H9 (cell line): Measurements from ENCODE around the gene HNF4A. TPM values are rescaled to one million over a fixed set of nuclear protein-coding genes. Genes with fewer than 3 reads are reported as not detected.

Experiments
- DNase-seq: peaks from one replicate; pipeline ENCODE4 v3.0.0-alpha.2; 2017
- H2AFZ ChIP-seq: one replicate; pipeline ENCODE4 v1.6.1; 2013; ENCODE audit warnings: mild to moderate bottlenecking, low read length, control low read depth, moderate library complexity
- H2AK5ac ChIP-seq: 2 replicates; pipeline ENCODE4 v1.6.1; 2013; ENCODE audit warnings: low read length, control low read depth, mixed read lengths; ENCODE audit not compliant: insufficient read length
- H2BK120ac ChIP-seq: one replicate; pipeline ENCODE4 v1.6.1; 2013; ENCODE audit warnings: low read depth, mild to moderate bottlenecking, low read length, control low read depth, inconsistent platforms; ENCODE audit not compliant: poor library complexity, severe bottlenecking
- H2BK12ac ChIP-seq: 2 replicates; pipeline ENCODE4 v1.6.1; 2013; ENCODE audit warnings: low read length, control low read depth, mixed read lengths, low read depth; ENCODE audit not compliant: insufficient read length
- H2BK15ac ChIP-seq: 2 replicates; pipeline ENCODE4 v1.6.1; 2013; ENCODE audit warnings: low read depth, low read length, control low read depth
- H2BK20ac ChIP-seq: one replicate; pipeline ENCODE4 v1.6.1; 2013; ENCODE audit warnings: low read depth, mild to moderate bottlenecking, low read length, control low read depth, inconsistent platforms; ENCODE audit not compliant: poor library complexity, severe bottlenecking
- H2BK5ac ChIP-seq: 2 replicates; pipeline ENCODE4 v1.6.1; 2013; ENCODE audit warnings: low read length, control low read depth, mixed read lengths; ENCODE audit not compliant: insufficient read length
- H3K14ac ChIP-seq: 2 replicates; pipeline ENCODE4 v1.6.1; 2013; ENCODE audit warnings: low read length, control low read depth; ENCODE audit not compliant: insufficient read depth
- H3K18ac ChIP-seq: 2 replicates; pipeline ENCODE4 v1.6.1; 2013; ENCODE audit warnings: low read depth, mild to moderate bottlenecking, mixed read lengths, low read length, control low read depth; ENCODE audit not compliant: insufficient read length
- H3K23ac ChIP-seq: 2 replicates; pipeline ENCODE4 v1.6.1; 2013; ENCODE audit warnings: low read length, control low read depth, mixed read lengths, low read depth; ENCODE audit not compliant: insufficient read length
- H3K23me2 ChIP-seq: 2 replicates; pipeline ENCODE4 v1.6.1; 2013; ENCODE audit warnings: low read depth, mild to moderate bottlenecking, mixed read lengths, low read length, control low read depth; ENCODE audit not compliant: insufficient read length, poor library complexity, severe bottlenecking
- H3K27ac ChIP-seq: 2 replicates; pipeline ENCODE4 v1.5.1; 2013; ENCODE audit warnings: low read length, control low read depth, mixed read lengths, low read depth; ENCODE audit not compliant: insufficient read length
- H3K27me3 ChIP-seq: 2 replicates; pipeline ENCODE4 v1.6.1; 2013; ENCODE audit warnings: low read length, control low read depth, inconsistent platforms; ENCODE audit not compliant: insufficient read depth
- H3K4ac ChIP-seq: 2 replicates; pipeline ENCODE4 v1.6.1; 2013; ENCODE audit warnings: low read depth, mild to moderate bottlenecking, control low read depth, inconsistent platforms, low read length, moderate library complexity
- H3K4me1 ChIP-seq: 2 replicates; pipeline ENCODE4 v1.6.1; 2013; ENCODE audit warnings: low read length, control low read depth, inconsistent platforms; ENCODE audit not compliant: insufficient read depth
- H3K4me2 ChIP-seq: 2 replicates; pipeline ENCODE4 v1.6.1; 2013; ENCODE audit warnings: low read length, control low read depth, mixed read lengths; ENCODE audit not compliant: insufficient read length, insufficient read depth
- H3K56ac ChIP-seq: 2 replicates; pipeline ENCODE4 v1.6.1; 2013; ENCODE audit warnings: low read depth, mild to moderate bottlenecking, mixed read lengths, low read length, control low read depth; ENCODE audit not compliant: insufficient read length
- H3K79me1 ChIP-seq: 2 replicates; pipeline ENCODE4 v1.6.1; 2013; ENCODE audit warnings: low read depth, mild to moderate bottlenecking, moderate library complexity, low read length, control low read depth, inconsistent platforms; ENCODE audit not compliant: insufficient read depth, poor library complexity, severe bottlenecking
- H3K79me2 ChIP-seq: 2 replicates; pipeline ENCODE4 v1.6.1; 2013; ENCODE audit warnings: low read length, control low read depth, inconsistent platforms; ENCODE audit not compliant: insufficient read depth
- H3K9ac ChIP-seq: 2 replicates; pipeline ENCODE4 v1.6.1; 2013; ENCODE audit warnings: low read length, control low read depth, mixed read lengths; ENCODE audit not compliant: insufficient read length; ENCODE audit errors: extremely low read depth
- H3K9me3 ChIP-seq: one replicate; pipeline ENCODE4 v1.6.1; 2013; ENCODE audit warnings: low read depth, low read length, inconsistent platforms; ENCODE audit not compliant: control insufficient read depth
- H3T11ph ChIP-seq: one replicate; pipeline ENCODE4 v1.6.1; 2013; ENCODE audit warnings: mild to moderate bottlenecking, low read length, control low read depth, inconsistent platforms
- H4K20me1 ChIP-seq: one replicate; pipeline ENCODE4 v1.6.1; 2013; ENCODE audit not compliant: control insufficient read depth, insufficient read length, insufficient read depth
- H4K5ac ChIP-seq: 2 replicates; pipeline ENCODE4 v1.6.1; 2013; ENCODE audit warnings: low read depth, mild to moderate bottlenecking, mixed read lengths, low read length, control low read depth; ENCODE audit not compliant: insufficient read length
- H4K8ac ChIP-seq: replicated peaks from 2 replicates; pipeline ENCODE4 v1.6.1; 2013; ENCODE audit warnings: low read length, control low read depth, mixed read lengths, low read depth; ENCODE audit not compliant: insufficient read length
- H4K91ac ChIP-seq: 2 replicates; pipeline ENCODE4 v1.6.1; 2013; ENCODE audit warnings: low read depth, mild to moderate bottlenecking, moderate library complexity, mixed read lengths, low read length, control low read depth; ENCODE audit not compliant: insufficient read length
- H3K27ac Mint-ChIP-seq, 3 experiments: 2 replicates in 2 of 3; 3 replicates in 1 of 3; pipeline ENCODE4 v1.8.0; 2020 to 2021; ENCODE audit warnings: mixed read lengths in 3 of 3, mild to moderate bottlenecking in 1 of 3, moderate library complexity in 1 of 3
- H3K27me3 Mint-ChIP-seq: 2 replicates; pipeline ENCODE4 v1.8.0; 2021; ENCODE audit warnings: low read depth, mild to moderate bottlenecking, moderate library complexity, mixed read lengths
- H3K36me3 Mint-ChIP-seq, 3 experiments: 2 replicates in 2 of 3; 3 replicates in 1 of 3; pipeline ENCODE4 v1.8.0; 2020 to 2021; ENCODE audit warnings: low read depth in 3 of 3, mixed read lengths in 3 of 3; ENCODE audit not compliant: insufficient read depth in 1 of 3
- H3K4me1 Mint-ChIP-seq, 2 experiments: 2 replicates each; pipeline ENCODE4 v1.8.0; 2020; ENCODE audit warnings: mixed read lengths in 2 of 2
- H3K4me3 Mint-ChIP-seq, 2 experiments: 2 replicates in 1 of 2; 3 replicates in 1 of 2; pipeline ENCODE4 v1.8.0; 2020 to 2021; ENCODE audit warnings: mild to moderate bottlenecking in 2 of 2, mixed read lengths in 2 of 2, moderate library complexity in 1 of 2
- H3K9me3 Mint-ChIP-seq, 2 experiments: 2 replicates in 1 of 2; 3 replicates in 1 of 2; pipeline ENCODE4 v1.8.0; 2020; ENCODE audit warnings: mild to moderate bottlenecking in 2 of 2, mixed read lengths in 2 of 2, moderate library complexity in 1 of 2
- CTCF ChIP-seq: fragments of 200-600 bp; sonication (generic); conservative IDR thresholded peaks from 3 replicates; pipeline ENCODE4 v1.8.0; 2021; ENCODE audit warnings: antibody characterized with exemption, mild to moderate bottlenecking
- WGBS: extraction: QIAGEN DNeasy Blood & Tissue Kit; methylation state at CpG from one replicate; pipeline ENCODE4 v1.1.7; 2013; ENCODE audit warnings: missing lambda C conversion rate, low lambda C conversion rate, mixed read lengths; ENCODE audit not compliant: insufficient read length; ENCODE audit errors: extremely low coverage; 5-methylcytosine and 5-hydroxymethylcytosine counted together
- total RNA-seq: library from RNA; stranded (reverse); gene quantifications from 2 replicates; pipeline ENCODE4 v1.2.1, GENCODE V29; 2021

The HNF4A gene
- total RNA-seq, 1 experiment from 2014 or later: not detected

DNA sequence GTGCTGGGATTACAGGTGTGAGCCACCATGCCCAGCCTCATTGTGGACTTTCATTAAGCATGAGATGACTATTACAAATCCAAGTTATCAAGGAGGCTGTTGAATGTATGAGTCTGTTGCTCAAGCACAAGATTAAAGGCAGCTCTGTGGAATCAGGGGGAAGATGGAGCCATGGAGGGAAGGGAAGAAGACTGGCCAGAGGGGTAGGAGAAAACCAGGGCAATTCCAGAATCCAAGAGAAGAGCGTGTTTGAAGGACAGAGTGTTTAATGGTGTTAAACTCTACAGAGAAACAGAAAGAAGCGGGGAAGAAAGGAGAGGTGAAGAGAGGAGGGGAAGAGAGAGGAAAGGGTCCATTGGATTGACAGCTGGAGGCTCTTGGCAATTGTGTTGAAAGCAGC, 70.4 kb downstream of the HNF4A start:
- Mint-ChIP-seq H3K9me3 (no peaks in the 10 kb centered on the region), H3K27me3 (peaks cover 7% of the 10 kb centered on the region), H3K4me1 (no peaks in the 10 kb centered on the region), H3K4me3 (no peak overlapping the region), H3K27ac (no peak overlapping the region), H3K36me3 (no peaks in the 10 kb centered on the region)
- Histone ChIP-seq H3K79me1 (no peaks in the 10 kb centered on the region), H3K9me3 (no peaks in the 10 kb centered on the region), H2BK15ac (no peak overlapping the region), H3K14ac (no peak overlapping the region), H3T11ph (no peak overlapping the region), H2BK120ac (no peak overlapping the region), H3K27me3 (no peaks in the 10 kb centered on the region; the same call in 1 of the 2 replicates), H4K5ac (no peak overlapping the region), H3K18ac (no peak overlapping the region), H3K9ac (no peak overlapping the region), H4K20me1 (no peaks in the 10 kb centered on the region), H2BK5ac (no peak overlapping the region), H3K23me2 (no peaks in the 10 kb centered on the region), H3K4ac (no peak overlapping the region), H2BK12ac (no peak overlapping the region), H2BK20ac (no peak overlapping the region), H3K27ac (no peak overlapping the region), H3K4me2 (no peak overlapping the region), H3K79me2 (no peaks in the 10 kb centered on the region), H4K91ac (no peak overlapping the region), H4K8ac (no peak overlapping the region), H3K56ac (no peak overlapping the region), H2AK5ac (no peak overlapping the region), H2AFZ (no peak overlapping the region), H3K4me1 (no peaks in the 10 kb centered on the region), H3K23ac (no peak overlapping the region)
- WGBS: no CpG with 5 or more reads among the region's 2 CpGs
- no peak for TF ChIP-seq CTCF
- DNase-seq: no peak
